ENCODE results near the gene USPL1.

DNA sequence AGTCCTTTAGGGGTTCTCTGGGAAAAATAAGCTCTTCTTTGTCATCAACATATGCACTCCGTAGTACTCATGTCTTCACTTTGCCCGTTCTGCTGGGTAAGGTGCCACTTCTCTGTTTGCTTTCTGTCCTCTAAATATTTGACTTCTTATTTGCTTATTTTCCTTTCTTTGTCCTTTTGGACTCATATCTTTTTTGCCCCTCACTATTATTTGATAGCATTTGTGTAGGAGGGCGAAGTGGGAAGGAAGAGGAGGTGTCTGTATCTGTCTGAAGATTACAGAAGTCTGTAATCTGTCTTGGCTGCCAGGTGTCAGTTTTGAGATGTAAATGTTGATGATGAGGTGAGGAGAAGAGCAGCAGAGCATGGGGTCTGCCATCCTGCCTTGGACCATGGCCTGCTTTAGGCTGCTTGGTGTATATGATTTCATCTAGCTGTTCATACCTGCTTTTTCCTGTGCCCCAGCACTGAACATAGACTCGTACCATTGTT lies 30.8 kb downstream of the USPL1 start:
- TF ChIP-seq, protein P1, sequence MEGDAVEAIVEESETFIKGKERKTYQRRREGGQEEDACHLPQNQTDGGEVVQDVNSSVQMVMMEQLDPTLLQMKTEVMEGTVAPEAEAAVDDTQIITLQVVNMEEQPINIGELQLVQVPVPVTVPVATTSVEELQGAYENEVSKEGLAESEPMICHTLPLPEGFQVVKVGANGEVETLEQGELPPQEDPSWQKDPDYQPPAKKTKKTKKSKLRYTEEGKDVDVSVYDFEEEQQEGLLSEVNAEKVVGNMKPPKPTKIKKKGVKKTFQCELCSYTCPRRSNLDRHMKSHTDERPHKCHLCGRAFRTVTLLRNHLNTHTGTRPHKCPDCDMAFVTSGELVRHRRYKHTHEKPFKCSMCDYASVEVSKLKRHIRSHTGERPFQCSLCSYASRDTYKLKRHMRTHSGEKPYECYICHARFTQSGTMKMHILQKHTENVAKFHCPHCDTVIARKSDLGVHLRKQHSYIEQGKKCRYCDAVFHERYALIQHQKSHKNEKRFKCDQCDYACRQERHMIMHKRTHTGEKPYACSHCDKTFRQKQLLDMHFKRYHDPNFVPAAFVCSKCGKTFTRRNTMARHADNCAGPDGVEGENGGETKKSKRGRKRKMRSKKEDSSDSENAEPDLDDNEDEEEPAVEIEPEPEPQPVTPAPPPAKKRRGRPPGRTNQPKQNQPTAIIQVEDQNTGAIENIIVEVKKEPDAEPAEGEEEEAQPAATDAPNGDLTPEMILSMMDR (IDR thresholded peaks at IDR 0.05): no peak
- TF ChIP-seq EZH2 (IDR thresholded peaks at IDR 0.05) (no peak), EZH2phosphoT487 (IDR thresholded peaks at IDR 0.05) (no peak)
